T-helper 2 cell (primary cell): Measurements from ENCODE around the gene NIPSNAP3A.
A peak's percentile ranks its signal among the peaks of the same experiment; 100 is the strongest.
"Not testable (repeated sequence)": the region's sequence is repeated elsewhere in the genome, so short reads cannot be mapped to it uniquely, and the experiment has no call there.

Experiments used
- DNase-seq, 5 experiments: peaks; one replicate each; pipeline versions ENCODE4 v3.0.0 to v3.0.0-alpha.2; 2012 to 2022
- total RNA-seq, 2 donors: gene quantifications; one replicate each; lab custom pipeline; 2026; lab: John Stamatoyannopoulos, UW

The NIPSNAP3A gene
- 4.1 to 7.2 reads per million in 2 donors for total RNA-seq

DNA sequence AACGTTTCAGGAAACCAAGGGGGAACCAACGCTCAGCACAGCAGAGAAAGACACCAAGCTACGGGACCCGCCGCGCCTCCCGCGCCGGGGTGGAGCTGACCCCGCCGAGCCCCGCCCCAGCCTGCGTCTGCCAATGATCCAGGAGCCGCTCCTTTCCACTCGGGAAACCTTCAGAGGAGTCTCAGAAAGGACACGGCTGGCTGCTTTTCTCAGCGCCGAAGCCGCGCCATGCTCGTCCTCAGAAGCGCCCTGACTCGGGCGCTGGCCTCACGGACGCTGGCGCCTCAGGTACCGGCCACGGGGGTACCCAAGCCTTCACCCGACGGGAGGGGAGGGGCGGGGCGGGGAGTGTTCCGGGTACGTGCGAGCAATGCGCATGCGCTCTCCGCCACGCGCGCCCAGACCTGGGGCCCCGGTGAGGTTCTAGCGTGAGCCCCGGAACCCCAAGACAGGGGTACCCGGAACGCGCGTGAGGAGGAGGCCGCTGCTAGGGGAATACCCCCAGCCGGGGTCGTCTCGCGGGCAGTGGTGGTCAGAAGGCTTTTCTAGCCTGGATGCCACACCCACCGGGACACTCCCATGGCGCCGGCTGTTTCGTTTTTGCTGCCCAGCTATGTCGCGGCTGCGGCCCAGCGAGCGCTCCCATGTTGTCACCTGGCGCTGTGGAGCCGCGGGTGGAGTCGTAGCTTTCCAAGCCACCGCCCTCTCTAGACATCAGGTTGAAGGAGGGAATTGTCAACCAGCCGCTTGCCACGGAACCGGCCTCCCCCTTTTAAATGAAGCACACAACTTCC is at the start of gene NIPSNAP3A:
TSS of gene NIPSNAP3A (plus strand) at position 119 of the 794 bp plus-strand sequence. CDS start at position 229, 110 bp downstream.
- DNase-seq, result peak; percentile 71 to 90 (median 80)

GRCh38 chr9:104700306-104700705 is 47.2 kb upstream of the NIPSNAP3A start:
- no peak for DNase-seq

- not testable (repeated sequence) for DNase-seq
Measured at GRCh38 chr9:104708737-104709136, 38.7 kb upstream of the NIPSNAP3A start.

DNA sequence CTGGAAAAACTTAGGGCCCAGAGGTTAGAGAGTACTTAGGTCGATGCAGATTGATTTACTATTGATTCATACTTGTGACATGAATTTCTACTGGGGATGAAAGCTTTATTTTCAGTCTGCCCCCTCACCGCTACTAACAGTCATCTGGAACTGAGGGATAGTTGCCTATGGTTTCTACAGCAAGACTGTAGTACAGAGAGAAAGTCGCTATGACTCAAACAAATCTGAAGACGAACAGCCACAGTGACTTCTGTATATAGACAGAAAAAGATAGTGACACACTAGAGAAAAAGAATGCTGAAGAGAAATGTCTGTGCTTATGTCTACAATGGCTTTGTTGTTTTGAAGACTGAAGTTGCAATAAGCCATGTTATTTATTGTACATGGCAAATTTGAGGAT is 35.9 kb upstream of the NIPSNAP3A start:
- no peak for DNase-seq

GRCh38 chr9:104725014-104725413 is 22.5 kb upstream of the NIPSNAP3A start:
- DNase-seq, result no peak

DNA sequence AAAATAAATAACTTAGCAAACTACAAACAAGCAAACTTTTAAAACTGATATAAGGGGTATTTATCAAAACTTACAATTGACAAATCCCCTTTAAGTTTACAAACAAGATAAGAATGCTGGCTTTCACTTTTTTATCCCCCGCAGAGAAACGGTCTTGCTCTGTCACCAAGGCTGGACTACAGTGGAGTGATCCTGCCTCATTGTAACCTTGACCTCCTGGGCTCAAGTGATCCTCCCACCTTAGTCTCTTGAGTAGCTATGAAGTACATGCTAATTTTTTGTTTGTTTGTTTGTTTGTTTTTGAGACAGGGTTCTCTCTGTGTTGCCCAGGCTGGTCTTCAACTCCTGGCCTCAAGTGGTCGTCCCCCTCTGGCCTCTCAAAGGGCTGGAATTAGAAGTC is 9.0 kb upstream of the NIPSNAP3A start:
- no peak for DNase-seq

- DNase-seq, result no peak
Measured at GRCh38 chr9:104740621-104741020, 6.9 kb upstream of the NIPSNAP3A start.

DNA sequence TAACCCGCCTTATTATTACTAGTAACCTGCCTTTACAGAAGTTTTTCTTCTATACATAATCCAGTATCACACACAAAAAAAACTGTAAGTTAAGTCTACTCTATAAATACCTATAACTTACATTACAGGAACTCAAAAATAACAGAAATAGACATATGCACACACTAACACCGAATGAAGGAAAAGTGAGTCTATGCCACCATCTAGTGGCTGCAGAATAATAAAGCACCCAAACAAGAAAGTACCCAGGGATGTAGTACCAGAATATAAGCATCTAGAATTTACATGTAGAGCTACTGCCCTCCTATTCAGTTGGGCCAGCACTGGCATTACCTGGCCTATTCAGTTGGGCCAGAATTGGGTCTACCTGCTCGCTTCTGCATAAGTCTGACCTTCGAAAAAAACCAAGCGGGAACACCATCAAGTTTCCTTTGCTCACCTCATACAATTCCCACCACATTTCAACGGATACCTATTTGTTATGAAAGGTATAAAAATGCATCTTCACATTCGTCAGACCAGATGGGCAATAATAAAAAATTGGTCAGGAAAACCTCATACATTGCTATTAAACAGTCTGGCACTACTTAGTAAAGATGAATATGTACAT is 4.0 kb upstream of the NIPSNAP3A start:
- peak in 2 of 5 experiments; percentile 43 to 76 for DNase-seq

DNA sequence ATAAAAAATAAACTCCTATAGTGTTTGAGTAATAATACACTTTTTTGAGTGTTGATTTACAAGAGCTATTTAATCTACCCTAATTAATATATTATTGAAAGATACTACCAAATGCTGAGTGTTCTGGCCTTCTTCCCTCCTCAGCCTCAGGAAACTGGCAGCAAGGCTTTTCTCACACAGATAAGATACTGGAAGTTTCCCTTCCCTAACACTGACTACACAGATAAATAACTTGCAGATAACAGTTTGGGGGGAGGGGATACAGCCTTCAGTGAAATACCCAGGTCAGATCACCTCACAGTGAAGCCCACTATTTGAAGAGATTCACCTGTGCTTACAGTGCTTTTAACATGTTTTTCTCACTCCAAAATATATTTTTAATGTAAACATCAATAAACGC is 1.6 kb upstream of the NIPSNAP3A start:
- no peak for DNase-seq

- DNase-seq, result no peak
Measured at GRCh38 chr9:104746285-104746684, 1.2 kb upstream of the NIPSNAP3A start.

DNA sequence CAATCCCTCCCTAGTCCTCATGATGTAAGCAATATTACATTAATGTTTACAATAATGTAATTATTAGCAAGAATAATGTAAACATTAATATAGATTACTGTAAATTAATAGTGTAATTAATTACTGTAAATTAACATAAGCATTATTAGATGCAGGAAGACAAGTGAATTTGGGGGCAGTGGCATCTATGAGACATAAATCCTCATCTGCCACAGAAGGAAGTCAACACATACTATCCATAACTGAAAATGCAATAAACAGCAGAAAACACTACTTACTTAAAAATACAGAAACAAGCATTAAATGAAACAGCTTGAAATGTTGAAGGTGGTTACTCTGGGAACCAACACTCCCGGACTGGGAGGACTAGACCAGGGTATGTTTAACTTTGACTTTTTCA is 685 bp upstream of the NIPSNAP3A start:
- DNase-seq, result no peak

DNA sequence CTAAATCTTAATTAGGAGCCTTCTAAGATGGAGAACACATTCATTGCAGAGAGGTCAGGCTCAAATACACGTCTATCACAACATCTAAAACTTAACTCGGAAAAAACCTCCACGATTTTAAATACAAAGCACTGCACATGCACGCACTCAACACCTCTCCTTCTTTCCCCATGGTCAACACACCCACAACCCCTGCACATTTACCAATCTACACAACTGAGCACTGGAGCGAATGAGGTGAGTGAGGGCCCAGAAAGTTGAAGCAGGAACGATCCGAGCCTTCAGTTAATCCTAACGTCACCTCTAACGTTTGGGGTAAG is 278 bp upstream of the NIPSNAP3A start:
- DNase-seq, result no peak

GRCh38 chr9:104748359-104749031 is 1.0 kb downstream of the NIPSNAP3A start:
- peak in 1 of 5 experiments; percentile 1 for DNase-seq

- DNase-seq, result no peak
Measured at GRCh38 chr9:104750185-104750767, 2.8 kb downstream of the NIPSNAP3A start.

- DNase-seq, result no peak
Measured at GRCh38 chr9:104758974-104759373, 11.5 kb downstream of the NIPSNAP3A start.

- no peak for DNase-seq
Measured at GRCh38 chr9:104765138-104765537, 17.7 kb downstream of the NIPSNAP3A start.

- no peak for DNase-seq
Measured at GRCh38 chr9:104766025-104766424, 18.5 kb downstream of the NIPSNAP3A start.

DNA sequence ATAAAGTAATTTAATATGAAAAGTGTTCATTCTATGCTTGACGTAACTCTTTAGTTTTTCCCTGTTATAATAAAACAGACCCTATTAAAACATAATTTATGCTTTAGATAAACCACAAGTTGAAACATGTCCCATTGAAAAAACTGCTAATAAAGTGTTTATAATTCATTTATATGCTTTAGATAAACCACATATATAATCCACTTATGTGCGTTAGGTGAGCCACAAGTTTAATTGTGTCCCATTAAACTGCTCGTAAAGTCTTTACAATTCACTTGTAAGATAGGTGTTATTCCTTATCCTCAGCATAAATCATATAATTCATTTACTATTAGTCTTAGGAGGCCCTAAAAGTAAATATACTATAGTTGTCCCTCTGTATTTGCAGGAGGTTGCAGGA is 20.0 kb downstream of the NIPSNAP3A start:
- DNase-seq, result no peak

DNA sequence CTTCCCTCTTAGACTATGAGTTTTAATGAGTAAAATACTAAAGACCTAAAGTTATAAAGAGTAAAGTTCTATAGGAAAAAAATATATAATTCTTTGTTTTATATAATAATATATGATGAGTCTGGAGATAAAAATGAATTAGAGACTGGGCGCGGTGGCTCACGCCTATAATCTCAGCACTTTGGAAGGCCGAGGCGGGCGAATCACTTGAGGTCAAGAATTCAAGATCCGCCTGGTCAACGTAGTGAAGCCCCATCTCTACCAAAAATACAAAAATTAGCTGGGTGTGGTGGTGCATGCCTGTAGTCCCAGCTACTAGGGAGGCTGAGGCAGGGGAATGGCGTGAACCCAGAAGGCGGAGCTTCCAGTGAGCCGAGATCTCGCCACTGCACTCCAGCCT is 21.5 kb downstream of the NIPSNAP3A start:
- not testable (repeated sequence) for DNase-seq

DNA sequence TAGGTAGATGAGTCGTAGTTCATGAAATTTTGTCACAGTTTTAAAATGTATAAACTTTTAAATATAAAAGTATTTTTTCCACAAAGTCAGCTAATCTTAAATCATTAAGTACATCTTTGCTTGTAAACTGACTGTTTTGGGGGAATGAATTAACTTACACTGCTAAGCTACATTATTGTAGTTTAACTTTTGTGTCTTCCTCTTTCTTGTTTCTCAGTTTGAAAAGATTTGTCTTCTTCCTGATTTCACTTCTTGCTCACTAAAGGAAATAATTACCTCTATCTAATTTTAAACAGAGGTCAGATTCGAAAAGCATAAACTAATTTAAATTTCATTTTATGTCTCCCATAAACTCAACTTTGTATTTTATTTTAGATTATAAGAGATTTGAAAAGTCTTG is 22.2 kb downstream of the NIPSNAP3A start:
- no peak for DNase-seq

- DNase-seq, result no peak
Measured at GRCh38 chr9:104772714-104773510, 25.4 kb downstream of the NIPSNAP3A start.

- no peak for DNase-seq
Measured at GRCh38 chr9:104774132-104774531, 26.6 kb downstream of the NIPSNAP3A start.
